Measurements from ENCODE around the gene MGLL.

MGLL gene

GRCh38 chr3:127774647-127775046 lies 47.7 kb downstream of the MGLL start:
- DNase-seq (ENCODE audit: low read depth in 2 of 2) = no peak

GRCh38 chr3:127773752-127774395 lies 48.4 kb downstream of the MGLL start:
- no peak for DNase-seq (ENCODE audit: low read depth in 2 of 2)

GRCh38 chr3:127772827-127773751 lies 49.2 kb downstream of the MGLL start:
- no peak for DNase-seq (ENCODE audit: low read depth in 2 of 2)

GRCh38 chr3:127772273-127772672 lies 50.0 kb downstream of the MGLL start:
- DNase-seq (ENCODE audit: low read depth in 2 of 2) = no peak

GRCh38 chr3:127771746-127772145 lies 50.6 kb downstream of the MGLL start:
- no peak for DNase-seq (ENCODE audit: low read depth in 2 of 2)

GRCh38 chr3:127770671-127771355 lies 51.5 kb downstream of the MGLL start:
- no peak for DNase-seq (ENCODE audit: low read depth in 2 of 2)

GRCh38 chr3:127769284-127770081 lies 52.8 kb downstream of the MGLL start:
- DNase-seq (ENCODE audit: low read depth in 2 of 2) = no peak

- DNase-seq (ENCODE audit: low read depth in 2 of 2) = no peak
Measured at GRCh38 chr3:127768346-127769008, 53.8 kb downstream of the MGLL start.

GRCh38 chr3:127767126-127767525 lies 55.2 kb downstream of the MGLL start:
- no peak for DNase-seq (ENCODE audit: low read depth in 2 of 2)

- no peak for DNase-seq (ENCODE audit: low read depth in 2 of 2)
Measured at GRCh38 chr3:127765735-127766134, 56.6 kb downstream of the MGLL start.

- DNase-seq (ENCODE audit: low read depth in 2 of 2) = no peak
Measured at GRCh38 chr3:127764841-127765362, 57.4 kb downstream of the MGLL start.

- DNase-seq (ENCODE audit: low read depth in 2 of 2) = no peak
Measured at GRCh38 chr3:127764301-127764700, 58.0 kb downstream of the MGLL start.

GRCh38 chr3:127763816-127764215 lies 58.5 kb downstream of the MGLL start:
- DNase-seq (ENCODE audit: low read depth in 2 of 2) = no peak

GRCh38 chr3:127763337-127763736 lies 59.0 kb downstream of the MGLL start:
- no peak for DNase-seq (ENCODE audit: low read depth in 2 of 2)

GRCh38 chr3:127762787-127763105 lies 59.6 kb downstream of the MGLL start:
- no peak for DNase-seq (ENCODE audit: low read depth in 2 of 2)

GRCh38 chr3:127762077-127762786 lies 60.1 kb downstream of the MGLL start:
- DNase-seq (ENCODE audit: low read depth in 2 of 2) = no peak

GRCh38 chr3:127761441-127761801 lies 60.9 kb downstream of the MGLL start:
- no peak for DNase-seq (ENCODE audit: low read depth in 2 of 2)

GRCh38 chr3:127760791-127761440 lies 61.4 kb downstream of the MGLL start:
- no peak for DNase-seq (ENCODE audit: low read depth in 2 of 2)

GRCh38 chr3:127760361-127760760 lies 62.0 kb downstream of the MGLL start:
- no peak for DNase-seq (ENCODE audit: low read depth in 2 of 2)

GRCh38 chr3:127759826-127760225 lies 62.5 kb downstream of the MGLL start:
- DNase-seq (ENCODE audit: low read depth in 2 of 2) = no peak

All from stimulated activated CD8-positive, alpha-beta memory T cell treated with anti-CD3 and anti-CD28 coated beads, Interleukin-2, amount 100 ng/mL, for 1 hour (primary cell).